NCI-H526 treated with DMSO at 0.1 percent for 48 hours (cell line): ENCODE data around the gene DNAJB6.

ENCODE experiments used
- DNase-seq: peaks from one replicate; lab custom pipeline; 2025; lab: John Stamatoyannopoulos, UW

DNAJB6 gene

GRCh38 chr7:157397036-157397720 is 60.4 kb downstream of the DNAJB6 start:
- no peak for DNase-seq

DNA sequence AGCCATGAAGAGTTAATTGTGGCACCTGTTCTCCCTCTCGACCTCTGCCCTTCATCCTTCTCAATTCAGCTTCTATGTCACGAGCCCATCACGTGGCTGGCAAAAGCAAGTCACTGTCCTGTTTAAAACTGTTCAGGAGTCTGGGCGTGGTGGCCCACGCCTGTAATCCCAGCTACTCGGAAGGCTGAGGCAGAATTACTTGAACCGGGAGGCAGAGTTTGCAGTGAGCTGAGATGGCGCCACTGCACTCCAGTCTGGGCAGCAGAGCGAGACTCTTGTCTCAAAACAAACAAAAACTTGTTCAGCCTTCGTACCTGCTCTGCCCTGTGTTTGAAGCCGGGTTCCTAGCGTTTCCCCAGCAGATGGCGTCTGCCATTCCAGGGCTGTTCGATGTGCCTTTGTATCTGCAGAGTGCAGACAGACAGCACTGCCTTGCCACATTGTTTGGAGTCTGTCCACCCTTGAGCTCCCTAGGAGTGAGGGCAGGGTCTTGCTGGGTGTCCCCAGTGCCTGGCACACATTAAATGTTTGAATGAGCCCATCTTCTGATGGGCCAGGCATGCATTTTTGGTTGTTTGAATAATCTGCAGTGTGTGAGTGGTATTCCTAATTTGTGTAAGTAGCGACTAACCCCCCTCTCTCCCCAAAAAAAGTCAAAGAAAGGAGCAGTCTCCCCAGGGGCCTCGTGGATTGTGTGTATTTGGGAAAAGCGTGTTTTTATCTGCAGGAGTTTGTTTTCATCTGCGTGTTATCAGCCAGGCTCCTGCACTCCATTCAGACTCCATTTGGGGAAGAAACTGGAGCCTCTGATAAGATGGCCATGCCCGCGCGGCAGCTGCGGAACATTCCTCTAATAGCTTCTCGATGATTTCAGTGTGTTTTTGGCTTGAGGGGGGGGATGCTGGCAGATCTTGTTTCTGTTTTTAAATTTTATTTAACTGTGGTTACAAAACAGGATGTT is 61.2 kb downstream of the DNAJB6 start:
- peak; percentile 68 for DNase-seq

DNA sequence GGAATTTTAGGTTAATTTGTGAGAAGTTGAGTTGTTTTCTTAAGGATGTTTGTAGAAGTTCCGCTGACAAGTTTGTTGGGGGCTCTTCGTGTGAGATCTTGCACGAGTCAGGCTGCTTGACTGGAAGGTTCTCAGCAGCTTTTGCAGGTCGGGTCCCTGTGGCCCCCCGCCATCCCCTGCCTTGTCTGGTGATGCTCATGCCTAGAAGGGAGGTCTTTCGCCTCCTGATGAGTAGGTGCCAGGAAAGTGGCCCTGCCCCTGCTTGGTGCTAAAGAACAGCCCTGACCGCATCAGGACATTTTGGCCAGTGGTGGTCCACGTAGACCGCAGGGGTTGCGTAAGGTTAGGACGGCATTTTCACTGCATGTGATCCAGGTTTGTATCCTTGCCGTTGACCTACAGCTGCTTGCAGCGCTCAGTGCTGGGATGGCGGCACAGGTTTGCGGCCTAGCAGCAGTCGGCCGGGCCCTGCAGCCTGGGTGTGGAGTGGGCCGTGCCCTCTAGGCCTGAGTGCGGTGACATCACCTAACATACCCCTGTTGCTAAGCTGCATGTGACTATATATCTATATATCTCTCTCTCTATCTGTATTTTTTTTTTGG is 62.4 kb downstream of the DNAJB6 start:
- no peak for DNase-seq

DNA sequence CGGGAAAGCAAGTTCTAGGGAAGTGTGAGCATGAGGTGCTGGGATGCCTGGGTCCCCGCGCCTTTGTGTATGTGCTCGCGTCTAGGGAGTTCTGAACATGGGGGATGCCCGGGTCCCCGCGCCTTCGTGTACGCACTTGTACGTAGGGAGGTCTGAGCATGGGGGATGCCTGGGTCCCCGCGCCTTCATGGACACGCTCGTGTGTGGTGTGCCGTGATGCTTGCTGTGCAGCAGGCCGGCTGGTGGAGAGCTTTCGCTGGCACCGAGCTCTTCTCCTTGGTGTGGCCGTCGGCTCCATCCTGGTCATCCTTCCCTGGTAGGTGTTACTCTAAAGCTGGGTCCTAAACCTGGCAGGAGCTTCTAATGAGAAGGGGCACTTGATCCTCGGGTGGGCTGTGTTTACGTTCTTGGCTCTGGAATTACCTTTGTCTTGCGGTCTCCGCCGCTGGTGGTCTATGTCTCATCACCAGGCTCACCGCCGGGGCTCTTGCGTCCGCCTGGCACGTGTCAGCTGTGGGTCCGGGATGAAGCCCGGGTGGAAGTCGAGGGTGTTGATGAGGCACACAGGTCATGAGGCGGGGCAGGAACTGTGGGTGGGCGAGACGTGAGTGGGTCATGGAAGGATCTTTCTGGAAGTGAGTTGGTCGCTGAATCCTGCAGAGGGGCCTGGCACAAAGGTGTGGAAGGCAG is 63.5 kb downstream of the DNAJB6 start:
- DNase-seq = no peak

DNA sequence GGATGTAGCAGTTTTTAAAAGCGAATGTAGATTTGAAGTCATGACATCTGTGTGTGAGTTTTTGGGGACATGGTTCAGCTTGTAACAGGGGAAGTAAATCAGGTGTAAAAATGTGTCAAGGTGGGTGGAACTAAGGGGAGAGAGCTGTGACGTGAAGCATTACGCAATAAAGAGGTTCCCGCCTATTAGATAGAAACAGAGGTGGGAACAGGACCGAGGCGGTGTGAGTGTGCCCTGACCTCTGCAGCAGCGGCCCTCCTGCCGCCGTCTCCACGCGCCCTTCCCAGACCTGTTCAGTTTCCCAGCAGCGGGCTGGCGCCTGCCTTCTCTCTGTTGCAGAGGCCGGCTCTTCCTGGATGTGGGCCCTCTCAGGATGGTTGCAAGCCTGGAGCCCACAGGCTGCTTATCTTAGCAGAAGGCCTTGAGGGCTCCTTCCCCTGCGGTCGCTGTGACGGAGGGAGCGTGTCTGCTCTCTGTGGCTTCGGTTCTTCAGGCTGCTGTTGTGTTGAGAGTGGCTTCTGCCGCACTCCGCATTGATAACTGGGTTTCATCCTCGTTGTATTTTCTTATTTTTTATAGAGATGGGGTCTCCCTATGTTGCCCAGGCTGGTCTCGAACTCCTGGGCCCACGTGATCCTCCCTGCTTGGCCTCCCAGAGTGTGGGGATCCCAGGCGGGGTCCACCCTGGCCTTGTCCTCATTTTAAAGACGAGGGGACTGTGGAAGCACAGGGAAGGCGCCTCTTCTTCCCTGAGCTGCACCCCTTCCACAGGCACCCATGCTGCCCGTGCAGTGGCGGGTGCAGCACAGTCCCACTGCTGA is 65.0 kb downstream of the DNAJB6 start:
- DNase-seq = no peak

GRCh38 chr7:157402388-157402703 is 65.5 kb downstream of the DNAJB6 start:
- no peak for DNase-seq

DNA sequence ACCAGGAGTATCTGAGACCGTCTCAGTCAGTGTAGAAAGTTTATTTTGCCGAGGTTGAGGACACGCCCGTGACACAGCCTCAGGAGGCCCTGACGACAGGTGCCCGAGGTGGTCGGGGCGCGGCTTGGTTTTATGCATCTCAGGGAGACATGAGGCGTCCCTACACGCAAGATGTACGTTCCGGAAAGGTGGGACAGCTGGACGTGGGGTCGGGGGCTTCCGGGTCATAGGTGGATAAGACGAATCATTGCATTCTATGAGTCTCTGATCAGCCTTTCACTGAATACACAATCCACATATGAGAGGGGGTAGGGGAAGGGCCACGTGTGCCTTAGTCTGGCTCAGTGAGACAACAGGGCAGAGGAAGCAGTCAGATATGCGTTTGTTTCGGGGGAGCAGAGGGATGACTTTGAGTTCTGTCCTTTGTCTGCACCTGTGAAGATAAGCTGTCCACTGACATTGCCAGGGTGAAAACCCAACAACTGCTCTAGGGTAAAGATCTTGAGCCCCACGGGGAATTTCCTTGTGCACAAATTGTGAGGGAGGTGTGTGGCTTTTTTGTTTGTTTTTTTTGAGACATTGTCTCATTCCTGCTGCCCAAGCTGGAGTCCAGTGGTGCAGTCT is 66.2 kb downstream of the DNAJB6 start:
- no peak for DNase-seq

DNA sequence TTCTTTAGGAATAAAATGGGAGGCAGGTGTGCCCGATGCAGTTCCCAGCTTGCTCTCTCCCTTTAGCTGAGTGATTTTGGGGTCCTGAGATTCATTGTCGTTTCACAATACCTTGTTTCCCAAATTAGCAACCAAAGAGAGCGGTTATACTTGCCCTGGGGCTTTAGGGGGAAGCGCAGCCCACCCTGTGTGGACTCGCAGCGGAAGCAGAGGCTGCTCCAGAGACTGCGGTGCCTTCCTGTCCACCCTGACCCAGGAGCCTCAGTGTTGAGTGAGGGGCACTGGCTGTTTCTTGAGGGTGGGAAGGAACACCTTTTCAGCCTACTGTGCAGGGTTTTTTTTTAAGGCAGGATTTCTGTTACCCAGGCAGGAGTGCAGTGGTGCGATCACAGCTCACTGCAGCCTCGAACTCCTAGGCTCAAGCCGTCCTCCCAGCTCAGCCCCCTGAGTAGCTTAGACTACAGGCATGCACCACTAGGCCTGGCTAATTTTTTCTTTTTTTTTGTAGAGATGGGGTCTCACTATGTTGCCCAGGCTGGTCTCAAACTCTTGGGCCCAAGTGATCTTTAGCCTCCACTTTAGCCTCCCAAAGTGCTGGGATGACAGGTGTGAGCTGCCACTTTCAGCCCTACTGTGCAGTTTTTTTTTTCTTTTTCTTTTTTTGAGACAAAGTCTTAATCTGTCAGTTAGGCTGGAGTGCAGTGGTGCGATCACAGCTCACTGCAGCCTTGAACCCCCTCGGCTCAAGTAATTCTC is 67.0 kb downstream of the DNAJB6 start:
- DNase-seq = no peak

DNA sequence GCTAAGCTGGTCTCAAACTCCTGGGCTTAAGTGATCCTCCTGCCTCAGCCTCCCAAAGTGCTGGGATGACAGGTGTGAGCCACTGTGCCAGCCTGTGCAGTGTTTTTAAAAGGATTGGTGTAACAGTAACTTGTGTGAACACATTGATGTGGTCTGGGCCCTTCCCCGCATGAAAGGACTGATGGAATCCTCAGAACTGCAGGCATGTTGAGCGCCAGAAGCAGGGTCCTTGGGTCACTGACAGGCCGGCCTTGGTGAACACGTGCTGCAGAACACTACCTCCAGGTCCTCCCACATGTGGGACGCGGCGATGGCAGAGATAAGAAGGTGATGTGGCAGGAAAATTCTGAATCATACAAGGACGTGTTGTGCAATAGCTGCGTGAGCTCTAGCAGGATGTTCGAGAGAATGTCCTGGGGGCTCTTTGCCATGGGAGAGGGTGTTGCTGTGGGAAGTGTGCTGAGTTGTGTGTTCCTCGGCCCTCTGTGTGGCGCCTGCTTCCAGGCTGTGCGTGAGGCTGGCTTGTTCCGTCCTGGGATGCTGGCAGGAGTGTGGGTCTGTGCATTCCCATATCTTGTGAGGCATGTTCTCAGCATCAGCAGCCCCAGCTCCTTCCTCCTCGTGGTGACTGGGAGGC is 68.2 kb downstream of the DNAJB6 start:
- DNase-seq = no peak

DNA sequence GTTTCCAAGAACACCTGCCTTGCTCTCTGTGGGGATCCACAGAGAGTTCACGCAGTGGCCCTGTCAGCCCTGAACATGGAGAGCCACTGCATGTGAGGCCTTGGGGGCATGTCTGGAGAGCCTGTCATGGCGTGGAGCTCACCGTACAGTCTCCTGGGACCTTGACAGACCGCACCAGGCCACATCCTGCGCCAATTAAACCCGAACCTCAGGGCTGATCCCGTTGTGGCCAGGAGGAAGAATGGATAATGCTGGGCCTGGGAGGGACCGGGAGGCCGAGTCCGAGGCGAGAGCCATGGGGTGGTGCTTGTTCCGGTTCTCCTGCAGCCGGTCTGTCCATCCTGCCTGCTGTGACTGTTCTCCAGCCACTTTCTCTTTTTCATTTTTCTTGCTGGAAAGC is 68.7 kb downstream of the DNAJB6 start:
- no peak for DNase-seq

DNA sequence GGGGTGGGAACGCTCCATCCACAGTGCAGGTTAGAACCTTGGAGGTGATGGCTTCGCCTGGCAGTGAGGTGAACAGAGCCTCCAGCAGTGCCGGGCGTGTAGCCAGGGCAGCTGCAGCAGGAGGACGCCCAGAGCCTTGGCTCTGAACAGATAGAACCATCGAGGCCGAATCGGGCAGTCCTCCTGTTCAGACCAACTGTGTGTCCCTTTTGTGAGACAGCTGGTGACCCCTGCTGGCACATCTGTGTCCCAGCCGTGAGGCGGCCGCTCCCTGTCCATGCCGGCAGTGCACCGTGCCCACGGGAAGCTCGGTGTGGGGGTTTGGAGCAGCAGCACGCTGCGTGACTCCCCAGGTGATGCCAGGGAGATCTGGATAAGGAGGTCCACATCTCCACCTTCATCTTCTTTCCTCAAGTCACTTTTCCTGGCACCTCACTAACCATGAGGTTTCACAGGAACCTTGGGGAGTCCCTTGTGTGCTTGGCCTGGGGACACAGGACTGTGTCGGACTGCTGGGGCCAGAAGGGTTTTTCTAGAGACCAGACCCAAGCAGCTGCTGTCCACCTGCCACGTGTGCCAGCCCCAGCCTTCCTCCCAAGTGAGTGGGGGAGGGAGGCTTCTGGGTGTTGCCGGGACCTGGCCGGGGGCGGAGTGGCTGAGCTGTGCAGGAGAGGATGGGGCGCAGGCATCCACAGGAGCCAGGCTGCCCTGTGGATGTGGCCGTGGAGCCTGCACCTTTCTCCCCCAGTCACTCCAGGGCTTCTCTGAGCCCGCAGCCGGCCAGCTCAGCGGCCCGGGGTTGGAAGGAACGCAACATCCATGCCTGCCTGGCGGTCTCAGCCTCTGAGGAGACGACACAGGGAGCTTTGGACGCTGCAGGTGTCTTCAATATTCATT is 69.4 kb downstream of the DNAJB6 start:
- no peak for DNase-seq

DNA sequence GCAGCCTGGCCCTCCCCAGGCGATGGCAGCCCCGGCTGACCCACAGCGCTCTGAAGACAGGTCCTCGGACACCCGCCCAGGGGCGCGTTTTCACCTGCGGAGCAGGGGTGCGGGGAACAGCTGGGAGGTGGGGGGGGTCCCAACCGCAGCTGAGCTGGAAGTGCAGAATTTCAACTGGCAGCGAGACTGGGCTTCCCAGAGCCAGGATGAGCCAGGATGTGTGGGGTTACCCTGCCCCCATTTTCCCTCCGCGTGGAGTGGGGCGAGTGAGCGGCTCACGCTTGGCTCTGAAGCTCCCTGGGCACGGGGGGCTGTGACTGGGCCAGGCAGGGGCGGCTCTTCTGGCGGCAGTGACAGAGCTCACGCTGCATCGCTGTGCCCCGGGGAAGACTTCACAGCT is 70.2 kb downstream of the DNAJB6 start:
- DNase-seq = no peak

GRCh38 chr7:157407512-157408257 is 70.9 kb downstream of the DNAJB6 start:
- DNase-seq = no peak

DNA sequence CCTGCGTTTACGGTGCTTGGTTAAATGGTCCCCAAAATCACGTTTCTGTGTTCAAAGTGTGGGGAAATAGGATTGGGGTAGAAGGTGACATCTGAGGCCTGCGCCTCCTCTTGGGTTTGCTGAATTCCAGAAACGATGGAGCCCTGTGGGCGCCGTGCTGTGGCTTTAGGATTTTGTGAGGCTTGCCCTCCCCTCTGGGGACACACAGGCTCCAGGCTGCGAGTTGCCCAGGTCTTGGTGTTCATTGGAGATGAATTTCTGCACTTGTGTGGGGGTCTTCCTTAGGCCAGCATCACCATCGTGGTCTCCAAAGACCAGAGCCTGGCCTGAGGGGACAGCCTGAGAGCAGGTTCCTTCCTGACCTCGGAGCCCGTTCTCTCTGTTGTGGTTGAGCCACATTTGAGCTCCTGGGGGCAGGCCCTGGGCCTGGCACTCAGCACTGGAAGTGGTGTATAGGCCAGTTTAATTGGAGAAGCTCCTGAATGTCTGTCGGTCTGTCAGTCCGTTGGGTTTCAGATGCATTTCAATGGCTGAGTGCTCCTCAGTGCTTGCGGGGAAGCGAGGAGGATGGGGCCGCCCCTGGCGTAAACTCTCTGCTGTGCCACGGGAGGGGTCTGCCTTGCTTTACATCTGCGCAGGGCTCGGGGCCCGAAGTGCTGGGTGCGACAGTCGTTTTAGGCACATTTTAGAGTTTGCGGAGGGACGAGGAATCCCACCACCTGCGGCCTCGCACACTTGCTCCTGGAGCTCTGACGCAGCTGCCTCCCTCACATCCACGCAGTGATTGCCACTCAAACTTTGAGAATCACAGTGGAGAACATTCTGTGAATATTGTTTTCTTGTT is 71.7 kb downstream of the DNAJB6 start:
- no peak for DNase-seq

DNA sequence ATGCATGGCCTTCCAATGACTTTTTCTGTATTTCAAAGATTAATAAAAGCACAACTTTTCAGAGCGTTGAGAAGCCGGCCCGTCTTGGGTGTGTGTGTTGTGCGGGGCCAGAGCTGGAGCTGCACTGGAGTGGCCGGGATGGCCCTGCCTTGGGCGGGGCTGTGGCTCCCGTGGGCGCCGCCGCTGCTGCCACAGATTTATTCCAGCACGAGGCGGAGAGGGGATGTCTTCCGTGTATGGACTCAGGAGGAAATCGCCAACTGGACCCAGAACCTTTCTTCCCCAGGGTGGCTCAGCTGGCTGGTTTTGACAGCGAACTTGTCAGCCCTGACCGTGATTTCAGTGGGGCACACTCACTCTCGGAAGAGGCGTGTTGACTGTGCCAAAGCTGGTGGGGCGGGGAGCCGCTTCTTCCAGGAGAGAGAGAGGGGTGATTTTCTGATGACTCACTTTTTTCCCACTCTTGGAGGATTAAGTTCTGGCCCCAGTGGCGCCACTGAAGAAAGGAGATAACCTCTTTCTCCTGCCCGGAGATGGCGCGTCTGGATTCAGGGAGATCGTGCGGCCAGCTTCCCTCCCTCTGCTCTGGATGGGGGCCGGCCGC is 72.4 kb downstream of the DNAJB6 start:
- no peak for DNase-seq
